Fibroblast of lung (primary cell): ENCODE results near the gene SLC7A6.

Experiments
- EZH2 ChIP-seq: IDR thresholded peaks from 2 replicates; pipeline ENCODE4 v1.5.1; 2012; ENCODE audit warnings: low read length, control low read depth, mild to moderate bottlenecking; ENCODE audit errors: missing control alignments
- TF ChIP-seq, protein P1 (sequence below), 2 donors: IDR thresholded peaks in 1 of 2; conservative IDR thresholded peaks in 1 of 2; 1 replicate in 1 of 2; 2 replicates in 1 of 2; pipeline ENCODE4 v1.5.1; 2011 to 2012; ENCODE audit warnings: low read length in 2 of 2, control low read depth in 1 of 2, inconsistent platforms in 1 of 2, low read depth in 1 of 2, mild to moderate bottlenecking in 1 of 2

DNA sequence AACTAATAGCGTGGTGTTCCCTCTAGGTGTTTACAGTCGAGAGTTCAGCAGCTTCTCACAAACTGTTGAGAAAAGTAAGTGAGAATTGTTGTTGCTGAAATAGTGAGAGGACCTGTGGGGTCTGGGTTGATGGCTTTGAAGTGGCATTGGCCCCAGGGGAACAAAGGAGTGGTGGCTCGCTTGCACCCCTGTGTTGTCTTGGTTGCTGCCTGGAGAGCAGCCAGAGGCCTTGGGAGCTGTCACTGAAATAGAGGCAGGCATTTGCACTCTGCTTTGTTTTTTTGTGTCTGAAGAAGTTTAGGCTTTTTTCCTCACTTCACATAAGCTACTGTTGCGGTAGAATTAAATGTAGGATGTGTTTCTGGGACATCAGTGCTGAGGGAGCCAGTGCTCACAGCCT is 83.3 kb downstream of the SLC7A6 start:
- no peak for TF ChIP-seq EZH2
- TF ChIP-seq, protein P1, sequence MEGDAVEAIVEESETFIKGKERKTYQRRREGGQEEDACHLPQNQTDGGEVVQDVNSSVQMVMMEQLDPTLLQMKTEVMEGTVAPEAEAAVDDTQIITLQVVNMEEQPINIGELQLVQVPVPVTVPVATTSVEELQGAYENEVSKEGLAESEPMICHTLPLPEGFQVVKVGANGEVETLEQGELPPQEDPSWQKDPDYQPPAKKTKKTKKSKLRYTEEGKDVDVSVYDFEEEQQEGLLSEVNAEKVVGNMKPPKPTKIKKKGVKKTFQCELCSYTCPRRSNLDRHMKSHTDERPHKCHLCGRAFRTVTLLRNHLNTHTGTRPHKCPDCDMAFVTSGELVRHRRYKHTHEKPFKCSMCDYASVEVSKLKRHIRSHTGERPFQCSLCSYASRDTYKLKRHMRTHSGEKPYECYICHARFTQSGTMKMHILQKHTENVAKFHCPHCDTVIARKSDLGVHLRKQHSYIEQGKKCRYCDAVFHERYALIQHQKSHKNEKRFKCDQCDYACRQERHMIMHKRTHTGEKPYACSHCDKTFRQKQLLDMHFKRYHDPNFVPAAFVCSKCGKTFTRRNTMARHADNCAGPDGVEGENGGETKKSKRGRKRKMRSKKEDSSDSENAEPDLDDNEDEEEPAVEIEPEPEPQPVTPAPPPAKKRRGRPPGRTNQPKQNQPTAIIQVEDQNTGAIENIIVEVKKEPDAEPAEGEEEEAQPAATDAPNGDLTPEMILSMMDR (conservative IDR thresholded peaks at IDR 0.05 in 1 of 2, IDR thresholded peaks at IDR 0.05 in 1 of 2; ENCODE audit: low read depth in 1 of 2, low read length in 2 of 2) = no peak
